ENCODE results near the gene ITPR3.

GRCh38 chr6:33634161-33634727 lies 13.1 kb downstream of the ITPR3 start:
- TF ChIP-seq CTCF (IDR thresholded peaks at IDR 0.05; ENCODE audit: low read length) (no peak), EZH2 (IDR thresholded peaks at IDR 0.05; ENCODE audit: borderline replicate concordance, low read length) (no peak)
